Right hindlimb (tissue), 1 donor: ENCODE measurements around the gene GABPB1.

Experiments used
- DNase-seq: peaks from one replicate; pipeline ENCODE4 v3.0.0-alpha.2; 2018

GABPB1 gene

DNA sequence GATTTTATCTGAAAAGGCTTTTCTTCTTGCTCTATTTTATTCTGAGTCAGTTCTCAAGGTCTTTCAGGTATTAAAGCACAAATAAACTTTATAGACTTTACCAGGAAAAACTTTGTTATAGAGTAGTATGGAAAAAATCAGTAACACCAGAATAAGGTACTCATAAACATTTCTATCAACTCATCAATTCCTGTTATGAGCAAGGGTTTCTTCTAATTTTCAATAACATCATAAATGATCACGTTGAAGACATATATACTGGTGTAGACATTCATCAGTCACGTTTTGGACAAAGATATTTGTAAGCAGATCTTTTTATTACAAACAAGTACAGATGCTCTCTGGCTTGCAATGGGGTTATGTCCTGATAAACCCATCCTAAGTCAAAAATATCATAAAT is 79.9 kb downstream of the GABPB1 start:
- DNase-seq: no peak

GRCh38 chr15:50267577-50267976 is 87.4 kb downstream of the GABPB1 start:
- no peak for DNase-seq

- DNase-seq: no peak
Measured at GRCh38 chr15:50265620-50266019, 89.4 kb downstream of the GABPB1 start, which contains the start of gene HDC. TSS of gene HDC (minus strand) at chr15:50265726. CDS start at chr15:50265623, 103 bp downstream.

GRCh38 chr15:50262533-50262932 is 92.5 kb downstream of the GABPB1 start:
- DNase-seq: no peak

DNA sequence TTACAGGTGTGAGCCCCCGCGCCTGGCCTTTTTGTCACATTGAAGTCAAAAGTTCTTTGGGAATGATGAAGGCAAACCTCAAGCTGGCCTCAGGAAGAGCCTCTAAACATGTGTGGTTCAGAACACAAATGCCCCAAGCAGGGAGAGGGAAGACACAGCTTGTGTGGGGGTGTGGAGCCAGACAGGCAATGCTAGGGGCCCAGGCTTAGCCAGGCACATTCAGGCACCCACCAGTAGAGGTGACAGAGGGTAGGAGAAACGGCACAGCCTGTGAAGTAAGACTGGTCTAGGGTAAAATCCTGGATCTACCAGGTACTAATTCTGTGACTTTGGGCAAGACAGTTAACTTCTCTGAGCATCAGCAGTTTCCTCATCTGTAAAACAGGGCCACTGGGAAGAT is 93.0 kb downstream of the GABPB1 start:
- DNase-seq: no peak

GRCh38 chr15:50260969-50261496 is 94.0 kb downstream of the GABPB1 start:
- DNase-seq: no peak

DNA sequence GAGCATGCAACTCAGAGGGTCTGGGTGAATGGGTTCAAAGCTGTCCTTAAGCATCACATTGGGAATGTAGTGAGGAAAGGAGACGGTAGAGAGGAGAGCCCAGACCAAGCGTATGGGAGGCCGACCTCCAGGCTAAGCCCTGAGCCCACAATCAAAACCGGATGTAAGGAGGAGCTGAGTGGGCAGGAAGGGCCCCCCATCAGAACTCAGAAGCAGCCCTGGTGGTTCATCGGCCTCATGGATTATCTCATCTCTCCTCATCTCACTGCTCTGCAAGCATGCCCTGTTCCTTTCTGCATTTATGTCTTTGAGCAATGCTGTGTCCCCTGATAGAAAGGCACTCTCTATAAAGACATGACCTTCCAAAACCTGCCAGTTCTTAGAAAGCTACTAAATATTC is 95.7 kb downstream of the GABPB1 start:
- no peak for DNase-seq

DNA sequence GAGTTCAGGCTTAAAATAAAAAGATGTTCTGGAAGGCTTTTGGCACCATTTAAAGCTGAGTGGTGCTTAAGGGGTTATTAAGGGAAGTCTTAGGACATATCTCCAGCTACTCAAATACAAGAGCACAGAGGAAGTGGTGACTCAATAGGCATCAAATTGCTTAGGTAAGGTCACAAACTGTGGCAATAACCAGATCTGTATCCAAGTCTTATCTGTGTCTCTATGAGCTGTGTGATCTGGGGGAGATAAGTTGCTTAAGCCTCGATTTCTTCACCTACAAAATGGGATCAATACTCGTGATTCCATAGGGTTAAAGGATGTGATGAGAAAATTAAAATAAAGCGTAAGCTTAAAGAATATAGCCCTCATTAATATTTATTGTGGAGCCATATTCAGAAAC is 97.1 kb downstream of the GABPB1 start:
- DNase-seq: no peak

- no peak for DNase-seq
Measured at GRCh38 chr15:50257332-50257731, 97.7 kb downstream of the GABPB1 start.

GRCh38 chr15:50256188-50257041 is 98.6 kb downstream of the GABPB1 start:
- no peak for DNase-seq

DNA sequence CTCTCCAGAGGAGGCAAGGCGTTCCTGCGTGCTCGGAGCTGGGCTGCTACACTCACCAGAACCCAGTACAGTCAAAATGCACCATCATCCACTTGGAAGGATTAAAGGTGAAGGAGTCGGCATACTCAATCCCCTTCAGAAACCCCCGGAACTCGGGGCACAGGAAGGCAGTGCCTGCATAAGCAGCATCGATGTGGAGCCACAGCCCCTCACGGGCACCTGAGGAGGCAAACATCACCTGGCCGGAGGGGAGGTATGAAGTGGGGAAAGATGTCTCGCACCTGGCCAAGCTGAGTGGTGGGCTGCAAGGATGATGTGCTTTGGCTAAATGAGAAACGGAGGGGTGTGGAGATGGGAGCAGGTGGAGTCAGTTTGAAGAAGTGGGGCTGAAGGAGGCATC is 102.4 kb downstream of the GABPB1 start:
- no peak for DNase-seq

GRCh38 chr15:50251638-50252182 is 103.3 kb downstream of the GABPB1 start:
- no peak for DNase-seq

DNA sequence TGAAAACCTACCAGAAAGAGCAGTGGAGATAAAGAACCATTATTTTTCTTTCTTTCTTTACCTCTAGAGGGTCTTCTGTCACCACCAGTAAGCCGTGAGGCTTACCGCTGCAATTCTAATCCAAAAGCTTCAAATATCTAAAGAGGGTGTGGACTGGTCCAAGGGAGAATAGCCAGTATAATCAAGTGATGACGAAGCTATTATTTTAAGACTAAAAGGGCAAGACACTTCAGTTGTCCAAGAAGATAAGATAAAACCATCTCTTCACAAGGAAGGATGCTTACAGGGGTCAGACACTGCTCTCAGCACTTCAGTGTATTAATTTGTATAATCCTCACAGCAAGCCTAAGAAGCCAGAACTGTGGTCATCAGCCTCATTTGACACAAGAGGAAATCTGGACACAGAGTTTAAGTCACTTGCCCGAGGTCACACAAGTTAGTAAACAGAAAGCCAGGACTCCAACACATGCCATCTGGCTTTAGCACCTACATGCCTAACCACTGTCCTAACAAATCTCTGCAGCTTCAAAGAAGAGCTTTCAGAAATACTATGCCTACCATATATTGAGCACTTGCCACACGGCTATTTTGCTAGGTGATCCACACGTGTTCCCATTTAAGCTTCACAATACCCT is 104.1 kb downstream of the GABPB1 start:
- DNase-seq: no peak

GRCh38 chr15:50249704-50250103 is 105.3 kb downstream of the GABPB1 start:
- no peak for DNase-seq

DNA sequence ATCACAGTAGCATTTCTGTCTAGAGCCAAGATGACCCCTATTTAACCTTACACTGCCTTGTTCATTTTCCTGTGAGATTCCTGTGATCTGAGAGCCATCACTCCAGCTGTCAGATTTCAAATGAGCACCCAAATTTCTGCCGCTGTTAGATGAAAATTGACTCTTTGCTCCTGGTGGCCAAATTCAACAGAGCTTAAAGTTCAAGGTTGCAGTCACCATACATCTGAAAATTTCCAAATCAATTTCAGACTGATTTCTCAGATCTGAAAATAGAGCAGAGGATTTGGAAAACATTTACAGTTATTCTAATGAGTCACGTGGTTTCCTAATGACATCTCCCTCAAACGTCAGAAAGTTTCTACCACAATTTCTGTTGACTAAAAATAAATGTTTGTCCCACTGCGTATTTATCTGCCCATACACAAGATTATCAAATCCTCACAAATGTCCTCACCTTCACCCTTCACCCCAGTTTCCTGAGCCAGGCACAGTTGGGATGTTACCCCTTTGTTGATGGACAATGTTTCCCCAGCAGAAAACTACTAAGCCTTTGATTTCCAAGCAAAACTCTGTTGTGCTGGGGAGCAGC is 105.9 kb downstream of the GABPB1 start:
- DNase-seq: no peak

GRCh38 chr15:50247819-50248655 is 107.0 kb downstream of the GABPB1 start:
- no peak for DNase-seq

DNA sequence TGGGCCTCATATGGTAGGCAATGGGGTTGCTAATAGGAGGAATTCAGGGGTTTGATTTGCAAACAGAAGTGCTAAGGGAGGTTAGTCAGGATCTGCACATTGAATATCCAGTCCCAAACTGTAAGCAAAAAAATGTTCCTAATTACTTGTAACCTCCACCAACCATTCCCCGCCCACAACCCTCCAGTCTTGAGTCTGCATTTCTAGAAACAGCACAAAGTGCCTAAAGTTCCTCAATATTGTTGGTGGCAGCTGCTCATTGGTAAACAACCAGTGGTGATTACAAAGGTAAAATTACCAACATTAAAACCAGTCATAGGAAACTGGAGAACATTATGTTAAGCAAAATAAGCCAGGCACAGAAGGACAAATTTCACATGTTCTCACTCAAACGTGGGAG is 108.4 kb downstream of the GABPB1 start:
- DNase-seq: no peak

DNA sequence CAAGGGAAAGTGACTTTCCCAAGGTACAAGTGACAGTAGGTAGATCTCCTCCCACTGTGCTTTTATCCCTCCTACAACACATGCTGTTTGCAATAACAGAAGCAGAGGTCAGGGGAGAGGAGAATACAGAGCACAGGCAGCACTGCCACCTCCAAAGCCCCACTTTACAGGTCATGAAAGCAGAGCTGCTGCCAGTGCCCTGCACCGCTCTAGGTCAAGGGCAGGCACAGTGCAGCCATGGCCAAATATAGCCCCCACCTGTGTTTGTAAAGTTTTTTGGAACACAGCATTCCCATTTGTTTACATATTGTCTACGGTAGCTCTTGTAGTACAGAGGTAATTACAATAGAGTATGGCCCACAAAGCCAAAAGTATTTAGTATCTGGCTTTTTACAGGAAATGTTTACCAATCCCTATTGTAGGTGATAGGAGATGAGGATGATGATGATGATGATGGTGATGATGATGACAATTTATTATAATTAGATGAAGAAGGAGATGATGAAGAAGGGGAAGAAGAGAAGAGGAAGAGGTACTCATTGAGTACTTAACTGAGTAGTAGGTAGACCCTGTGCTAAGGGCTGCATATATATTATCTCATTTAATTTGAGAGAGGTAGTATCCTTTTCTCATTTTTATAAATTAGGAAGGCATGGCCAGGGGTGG is 109.9 kb downstream of the GABPB1 start:
- DNase-seq: no peak

GRCh38 chr15:50244153-50244552 is 110.8 kb downstream of the GABPB1 start:
- no peak for DNase-seq

- no peak for DNase-seq
Measured at GRCh38 chr15:50241684-50242450, 113.1 kb downstream of the GABPB1 start.

- no peak for DNase-seq
Measured at GRCh38 chr15:50238255-50238654, 116.7 kb downstream of the GABPB1 start.
